Measurements from ENCODE around the gene DHRSX.

The DHRSX gene

GRCh38 chrX:2187352-2188115, 313.2 kb downstream of the DHRSX start:
- no peak for FAIRE-seq

- no peak for FAIRE-seq
Measured at GRCh38 chrX:2185341-2186082, 315.3 kb downstream of the DHRSX start.

GRCh38 chrX:2184089-2184488, 316.7 kb downstream of the DHRSX start:
- no peak for FAIRE-seq

- FAIRE-seq, result no peak
Measured at GRCh38 chrX:2183193-2183725, 317.5 kb downstream of the DHRSX start.

GRCh38 chrX:2177541-2177940, 323.2 kb downstream of the DHRSX start:
- no peak for FAIRE-seq

- no peak for FAIRE-seq
Measured at GRCh38 chrX:2176733-2177132, 324.0 kb downstream of the DHRSX start.

- FAIRE-seq, result no peak
Measured at GRCh38 chrX:2176274-2176673, 324.5 kb downstream of the DHRSX start.

GRCh38 chrX:2172359-2172758, 328.4 kb downstream of the DHRSX start:
- no peak for FAIRE-seq

Data from endometrium (tissue), 2 donors.